Liver (tissue), 3 donors: ENCODE measurements around the gene DHRS3.
"Not testable (repeated sequence)": the region's sequence is repeated elsewhere in the genome, so short reads cannot be mapped to it uniquely, and the experiment has no call there.

ENCODE experiments used
- CTCF ChIP-seq: fragments of 150-350 bp; IDR thresholded peaks from 2 replicates; pipeline ENCODE4 v1.5.1; 2017; ENCODE audit warnings: improper control_type of control experiment, low read depth, low read length; ENCODE audit not compliant: missing input control
- EGR1 ChIP-seq, 2 donors: IDR thresholded peaks; 2 replicates each; pipeline ENCODE4 v1.6.1; 2016 to 2018; ENCODE audit warnings: antibody characterized with exemption in 2 of 2, low read depth in 2 of 2
- FOXA2 ChIP-seq: IDR thresholded peaks from 2 replicates; pipeline ENCODE4 v1.6.1; 2016; ENCODE audit warnings: antibody characterized with exemption
- JUND ChIP-seq, 2 donors: IDR thresholded peaks; 2 replicates each; pipeline ENCODE4 v1.6.1; 2016; ENCODE audit warnings: antibody characterized with exemption in 2 of 2
- MAX ChIP-seq: IDR thresholded peaks from 2 replicates; pipeline ENCODE4 v1.6.1; 2016; ENCODE audit warnings: antibody characterized with exemption
- RAD21 ChIP-seq, 2 donors: IDR thresholded peaks; 2 replicates each; pipeline ENCODE4 v1.6.1; 2016; ENCODE audit warnings: antibody characterized with exemption in 2 of 2, mild to moderate bottlenecking in 2 of 2
- REST ChIP-seq: IDR thresholded peaks from 2 replicates; pipeline ENCODE4 v1.6.1; 2016; ENCODE audit warnings: antibody characterized with exemption, mild to moderate bottlenecking
- TAF1 ChIP-seq: conservative IDR thresholded peaks from 2 replicates; pipeline ENCODE4 v1.6.1; 2016; ENCODE audit warnings: antibody characterized with exemption, mild to moderate bottlenecking
- ZBTB33 ChIP-seq: IDR thresholded peaks from 2 replicates; pipeline ENCODE4 v1.6.1; 2016; ENCODE audit warnings: antibody characterized with exemption
- donor health status: healthy.
- donor health status: healthy.

- not testable (repeated sequence) for TF ChIP-seq CTCF; FOXA2; ZBTB33; REST; MAX; TAF1; JUND (IDR thresholded peaks at IDR 0.05); EGR1 (IDR thresholded peaks at IDR 0.05; ENCODE audit: low read depth in 2 of 2); RAD21 (IDR thresholded peaks at IDR 0.05)
Measured at GRCh38 chr1:12657885-12658512, 40.0 kb upstream of the DHRS3 start.
